Osteoblast (primary cell): ENCODE data around the gene CLOCK. TPM values are rescaled to one million over a fixed set of nuclear protein-coding genes. Genes with fewer than 3 reads are reported as not detected.

ENCODE experiments used
- DNase-seq: peaks from one replicate; pipeline ENCODE4 v3.0.0; 2011; ENCODE audit warnings: low spot score, mixed read lengths; ENCODE audit not compliant: insufficient read length; ENCODE audit errors: missing footprints
- H2AFZ ChIP-seq: 2 replicates; pipeline ENCODE4 v1.6.0; 2011; ENCODE audit warnings: mild to moderate bottlenecking, low read length
- H3K27ac ChIP-seq: 2 replicates; pipeline ENCODE4 v1.5.1; 2011; ENCODE audit warnings: mild to moderate bottlenecking, low read depth, low read length, moderate library complexity
- H3K27me3 ChIP-seq: 2 replicates; pipeline ENCODE4 v1.6.0; 2012; ENCODE audit warnings: mild to moderate bottlenecking, control low read depth, inconsistent platforms, low read length, moderate library complexity; ENCODE audit not compliant: insufficient read depth
- H3K36me3 ChIP-seq: 2 replicates; pipeline ENCODE4 v1.5.1; 2011; ENCODE audit warnings: mild to moderate bottlenecking, low read length, control low read depth, moderate library complexity; ENCODE audit not compliant: insufficient read depth
- H3K4me1 ChIP-seq: 2 replicates; pipeline ENCODE4 v1.5.1; 2011; ENCODE audit warnings: mild to moderate bottlenecking, low read length, control low read depth, moderate library complexity; ENCODE audit not compliant: insufficient read depth
- H3K4me2 ChIP-seq: 2 replicates; pipeline ENCODE4 v1.6.0; 2011; ENCODE audit warnings: mild to moderate bottlenecking, low read length; ENCODE audit not compliant: insufficient read depth
- H3K4me3 ChIP-seq: fragments of 200-600 bp; sonication (generic); 3 replicates; pipeline ENCODE4 v1.5.1; 2012; ENCODE audit warnings: mild to moderate bottlenecking, low read length, inconsistent platforms; ENCODE audit not compliant: insufficient read depth
- H3K79me2 ChIP-seq: 2 replicates; pipeline ENCODE4 v1.6.0; 2012; ENCODE audit warnings: mild to moderate bottlenecking, low read length, control low read depth, inconsistent platforms; ENCODE audit not compliant: insufficient read depth
- H3K9me3 ChIP-seq: 2 replicates; pipeline ENCODE4 v1.5.1; 2011; ENCODE audit warnings: low read depth, low read length, control low read depth
- H4K20me1 ChIP-seq: 2 replicates; pipeline ENCODE4 v1.6.0; 2012; ENCODE audit warnings: mild to moderate bottlenecking, low read length, control low read depth; ENCODE audit not compliant: insufficient read depth
- CTCF ChIP-seq: IDR thresholded peaks from 2 replicates; pipeline ENCODE4 v1.5.1; 2011; ENCODE audit warnings: mild to moderate bottlenecking, low read depth, low read length, moderate library complexity; ENCODE audit errors: extremely low read depth
- total RNA-seq: library from RNA; depleted of rRNA; stranded (reverse); fragments of >200 nt; gene quantifications from 2 replicates; pipeline ENCODE4 v1.2.3, GENCODE V29; 2012

The CLOCK gene
- total RNA-seq, 1 donor: 34.4 TPM

GRCh38 chr4:55386073-55386472, 160.6 kb downstream of the CLOCK start:
- no peak overlapping the region for H2AFZ ChIP-seq
- H3K4me2 ChIP-seq: no peak overlapping the region
- H3K79me2 ChIP-seq: no peaks in the 10 kb centered on the region
- no peak overlapping the region for H3K4me3 ChIP-seq
- H3K9me3 ChIP-seq: no peaks in the 10 kb centered on the region
- no peaks in the 10 kb centered on the region for H4K20me1 ChIP-seq
- no peaks in the 10 kb centered on the region for H3K36me3 ChIP-seq
- no peak for DNase-seq
- no peak overlapping the region for H3K27ac ChIP-seq
- H3K4me1 ChIP-seq: peaks cover 4% of the 10 kb centered on the region
- no peaks in the 10 kb centered on the region for H3K27me3 ChIP-seq
- TF ChIP-seq CTCF: no peak

- Histone ChIP-seq H2AFZ (no peak overlapping the region), H3K4me2 (no peak overlapping the region), H3K36me3 (no peaks in the 10 kb centered on the region), H3K4me3 (no peak overlapping the region), H3K27ac (no peak overlapping the region), H3K9me3 (no peaks in the 10 kb centered on the region), H3K4me1 (peaks cover 4% of the 10 kb centered on the region), H3K79me2 (no peaks in the 10 kb centered on the region), H3K27me3 (no peaks in the 10 kb centered on the region), H4K20me1 (no peaks in the 10 kb centered on the region)
- no peak for TF ChIP-seq CTCF
- no peak for DNase-seq
These were observed 161.5 kb downstream of the CLOCK start for GRCh38 chr4:55385201-55385649.

- Histone ChIP-seq H4K20me1 (no peaks in the 10 kb centered on the region), H3K9me3 (no peaks in the 10 kb centered on the region), H3K4me1 (peaks cover 6% of the 10 kb centered on the region), H2AFZ (no peak overlapping the region), H3K4me2 (no peak overlapping the region), H3K36me3 (no peaks in the 10 kb centered on the region), H3K27ac (no peak overlapping the region), H3K79me2 (no peaks in the 10 kb centered on the region), H3K4me3 (no peak overlapping the region), H3K27me3 (no peaks in the 10 kb centered on the region)
- no peak for TF ChIP-seq CTCF
- DNase-seq: no peak
These were observed 164.2 kb downstream of the CLOCK start for GRCh38 chr4:55382488-55383003.

- no peak overlapping the region for H2AFZ ChIP-seq
- TF ChIP-seq CTCF: no peak
- H3K79me2 ChIP-seq: no peaks in the 10 kb centered on the region
- H3K4me3 ChIP-seq: no peak overlapping the region
- no peaks in the 10 kb centered on the region for H4K20me1 ChIP-seq
- H3K36me3 ChIP-seq: no peaks in the 10 kb centered on the region
- no peaks in the 10 kb centered on the region for H3K27me3 ChIP-seq
- DNase-seq: no peak
- H3K9me3 ChIP-seq: no peaks in the 10 kb centered on the region
- H3K4me1 ChIP-seq: peaks cover 6% of the 10 kb centered on the region
- H3K27ac ChIP-seq: no peak overlapping the region
- H3K4me2 ChIP-seq: no peak overlapping the region
These were observed 165.2 kb downstream of the CLOCK start for GRCh38 chr4:55381502-55381901.
